Lower leg skin (tissue), 4 donors: ENCODE results near the gene DTNA. TPM values are rescaled to one million over a fixed set of nuclear protein-coding genes. Genes with fewer than 3 reads are reported as not detected.

ENCODE experiments used
- DNase-seq, 2 donors: peaks; one replicate each; pipeline ENCODE4 v3.0.0-alpha.2; 2019; ENCODE audit warnings: low spot score in 2 of 2
- H3K4me3 ChIP-seq: fragments of 200-600 bp; sonication (generic); 2 replicates; pipeline ENCODE4 v1.5.1; 2017; ENCODE audit warnings: mild to moderate bottlenecking, low read depth; ENCODE audit not compliant: poor library complexity, severe bottlenecking
- POLR2A ChIP-seq, 2 donors: fragments of 450-650 bp; IDR thresholded peaks; one replicate each; pipeline ENCODE4 v1.6.1; 2016 to 2017; ENCODE audit warnings: antibody characterized with exemption in 2 of 2, mild to moderate bottlenecking in 1 of 2, moderate library complexity in 1 of 2
- WGBS, 2 donors: methylation state at CpG; one replicate each; pipeline ENCODE4 v1.1.5; 2018; 5-methylcytosine and 5-hydroxymethylcytosine counted together
- intact Hi-C: fragments of 100-400 bp; cut with DNase I; formaldehyde crosslinking; loops from one replicate; pipeline ENCODE4 v1.15.0; 2023; ENCODE audit warnings: low total_unique reads
- total RNA-seq, 4 donors: library from RNA; depleted of rRNA; stranded (reverse); fragments of >200 nt; gene quantifications; one replicate each; pipeline ENCODE4 v1.1.0, GENCODE V29; 2016
- TF ChIP-seq, protein P1 (sequence below), 3 donors: fragments of 450-650 bp; IDR thresholded peaks; one replicate each; pipeline ENCODE4 v1.5.1; 2016; ENCODE audit warnings: antibody characterized with exemption in 3 of 3, mild to moderate bottlenecking in 3 of 3, moderate library complexity in 2 of 3

Gene DTNA
- total RNA-seq, 4 donors from 2014 or later, result 3.3 to 8.0 (median 5.7) TPM

DNA sequence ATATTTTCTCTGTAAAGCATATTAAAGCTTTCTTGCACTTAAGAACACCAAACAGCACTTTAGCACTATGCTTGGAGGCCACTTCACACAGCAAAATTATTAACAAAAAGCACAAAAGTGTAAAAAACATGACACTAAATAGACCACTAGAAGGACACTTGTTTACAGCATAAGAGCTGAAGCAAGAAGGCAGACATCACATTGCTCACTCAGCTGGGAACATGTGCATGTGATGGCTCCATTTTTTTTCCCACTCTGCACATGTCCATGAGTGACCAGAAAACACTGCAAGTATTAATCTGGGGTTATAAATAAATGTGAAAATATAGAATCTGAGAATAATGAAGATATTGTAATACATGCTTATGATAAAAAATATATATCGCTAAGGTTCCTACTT lies 228.0 kb downstream of the DTNA start:
- TF ChIP-seq POLR2A (IDR thresholded peaks at IDR 0.05), result no peak
- TF ChIP-seq, protein P1, sequence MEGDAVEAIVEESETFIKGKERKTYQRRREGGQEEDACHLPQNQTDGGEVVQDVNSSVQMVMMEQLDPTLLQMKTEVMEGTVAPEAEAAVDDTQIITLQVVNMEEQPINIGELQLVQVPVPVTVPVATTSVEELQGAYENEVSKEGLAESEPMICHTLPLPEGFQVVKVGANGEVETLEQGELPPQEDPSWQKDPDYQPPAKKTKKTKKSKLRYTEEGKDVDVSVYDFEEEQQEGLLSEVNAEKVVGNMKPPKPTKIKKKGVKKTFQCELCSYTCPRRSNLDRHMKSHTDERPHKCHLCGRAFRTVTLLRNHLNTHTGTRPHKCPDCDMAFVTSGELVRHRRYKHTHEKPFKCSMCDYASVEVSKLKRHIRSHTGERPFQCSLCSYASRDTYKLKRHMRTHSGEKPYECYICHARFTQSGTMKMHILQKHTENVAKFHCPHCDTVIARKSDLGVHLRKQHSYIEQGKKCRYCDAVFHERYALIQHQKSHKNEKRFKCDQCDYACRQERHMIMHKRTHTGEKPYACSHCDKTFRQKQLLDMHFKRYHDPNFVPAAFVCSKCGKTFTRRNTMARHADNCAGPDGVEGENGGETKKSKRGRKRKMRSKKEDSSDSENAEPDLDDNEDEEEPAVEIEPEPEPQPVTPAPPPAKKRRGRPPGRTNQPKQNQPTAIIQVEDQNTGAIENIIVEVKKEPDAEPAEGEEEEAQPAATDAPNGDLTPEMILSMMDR (IDR thresholded peaks at IDR 0.05), result no peak
- no peak for DNase-seq
- 98 to 100% methylated on average over 1 of the region's 1 CpG for WGBS, 2 donors
- H3K4me3 ChIP-seq, result no peak overlapping the region
- intact Hi-C loops, result no loop called here
